Ecto neural progenitor cell (in vitro differentiated cells): ENCODE results near the gene PNLIPRP1.

Source experiments
- DNase-seq: peaks from one replicate; pipeline ENCODE4 v3.0.0-alpha.2; 2018; ENCODE audit warnings: low spot score

Gene PNLIPRP1

GRCh38 chr10:116599991-116600390 is 9.2 kb downstream of the PNLIPRP1 start:
- DNase-seq, result no peak

GRCh38 chr10:116602648-116603400 is 12.1 kb downstream of the PNLIPRP1 start:
- no peak for DNase-seq

- DNase-seq, result no peak
Observed at GRCh38 chr10:116606061-116606483, 15.3 kb downstream of the PNLIPRP1 start.

- DNase-seq, result no peak
Observed at GRCh38 chr10:116607336-116607735, 16.6 kb downstream of the PNLIPRP1 start.

GRCh38 chr10:116608686-116609594 is 18.2 kb downstream of the PNLIPRP1 start:
- peak; percentile 50 for DNase-seq

GRCh38 chr10:116610443-116611152 is 19.8 kb downstream of the PNLIPRP1 start:
- no peak for DNase-seq

GRCh38 chr10:116611153-116611545 is 20.4 kb downstream of the PNLIPRP1 start:
- no peak for DNase-seq

- no peak for DNase-seq
Observed at GRCh38 chr10:116612107-116612769, 21.5 kb downstream of the PNLIPRP1 start.

- no peak for DNase-seq
Observed at GRCh38 chr10:116613471-116613870, 22.7 kb downstream of the PNLIPRP1 start.

GRCh38 chr10:116614796-116615195 is 24.0 kb downstream of the PNLIPRP1 start:
- no peak for DNase-seq

GRCh38 chr10:116615199-116615776 is 24.5 kb downstream of the PNLIPRP1 start:
- DNase-seq, result no peak

- DNase-seq, result no peak
Observed at GRCh38 chr10:116620423-116621400, 30.0 kb downstream of the PNLIPRP1 start, which contains the start of gene PNLIPRP2. Gene PNLIPRP2, plus strand, starts transcription at chr10:116620953.

- DNase-seq, result no peak
Observed at GRCh38 chr10:116621476-116621875, 30.7 kb downstream of the PNLIPRP1 start.

GRCh38 chr10:116621934-116622655 is 31.3 kb downstream of the PNLIPRP1 start:
- DNase-seq, result no peak

GRCh38 chr10:116625845-116626244 is 35.1 kb downstream of the PNLIPRP1 start:
- DNase-seq, result no peak

GRCh38 chr10:116626815-116627214 is 36.1 kb downstream of the PNLIPRP1 start:
- no peak for DNase-seq

GRCh38 chr10:116627386-116627933 is 36.7 kb downstream of the PNLIPRP1 start:
- peak; percentile 85 for DNase-seq

GRCh38 chr10:116629340-116629739 is 38.6 kb downstream of the PNLIPRP1 start:
- no peak for DNase-seq

- no peak for DNase-seq
Observed at GRCh38 chr10:116630020-116630419, 39.3 kb downstream of the PNLIPRP1 start.
